ENCODE data around the gene RIT1.
A peak's percentile ranks its signal among the peaks of the same experiment; 100 is the strongest.

The RIT1 gene

DNA sequence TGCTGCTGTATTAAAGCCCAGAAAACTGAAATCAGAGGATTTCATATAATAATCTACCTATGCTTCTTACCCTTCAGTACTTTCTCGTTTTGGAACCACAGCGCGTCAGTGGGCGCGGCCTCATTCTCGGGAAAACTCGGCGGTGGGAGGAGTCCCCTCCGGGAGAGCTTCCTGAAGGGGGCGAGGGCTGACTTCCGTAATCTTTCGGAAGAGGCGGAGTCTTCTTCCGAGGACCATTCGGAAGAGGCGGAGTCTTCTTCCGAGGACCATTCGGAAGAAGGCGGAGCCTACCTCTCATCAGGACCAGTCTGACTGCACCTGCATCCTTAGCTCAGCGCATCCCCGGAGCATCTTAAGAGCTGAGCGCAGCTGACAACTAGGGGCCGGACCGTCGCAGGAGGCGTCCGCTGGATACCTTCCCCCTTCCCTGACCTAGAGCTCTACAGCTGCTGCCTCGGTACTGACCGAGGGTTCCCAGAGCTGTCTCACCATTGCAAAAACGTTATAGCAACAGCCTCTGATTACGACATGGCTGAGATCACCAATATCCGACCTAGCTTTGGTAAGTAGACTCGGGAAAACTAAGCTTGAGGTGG is 51.8 kb downstream of the RIT1 start, which contains the start of gene SYT11:
TSS of gene SYT11 (plus strand) at position 334 of the 596 bp plus-strand sequence. CDS start at position 529, 195 bp downstream.
- peak; percentile 100 for DNase-seq (ENCODE audit: low spot score)

DNA sequence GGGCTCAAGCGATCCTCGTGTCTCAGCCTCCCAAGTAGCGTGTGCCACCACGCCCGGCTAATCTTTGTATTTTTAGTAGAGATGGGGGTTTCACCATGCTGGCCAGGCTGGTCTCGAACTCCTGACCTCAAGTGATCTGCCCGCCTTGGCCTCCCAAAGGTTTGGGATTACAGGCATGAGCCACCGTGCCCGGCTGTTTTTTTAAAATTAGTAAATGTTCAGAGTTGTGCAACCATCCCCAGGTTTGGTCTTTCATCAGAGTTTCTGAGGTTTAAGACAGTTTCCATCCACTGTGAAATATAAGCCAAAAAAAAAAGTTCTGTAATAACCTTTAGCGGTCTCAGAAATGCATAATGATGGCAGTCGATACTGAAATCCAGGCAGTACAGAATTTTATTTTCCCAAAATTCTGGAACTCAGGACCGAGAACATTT is 52.3 kb downstream of the RIT1 start:
- DNase-seq (ENCODE audit: low spot score), result no peak

DNA sequence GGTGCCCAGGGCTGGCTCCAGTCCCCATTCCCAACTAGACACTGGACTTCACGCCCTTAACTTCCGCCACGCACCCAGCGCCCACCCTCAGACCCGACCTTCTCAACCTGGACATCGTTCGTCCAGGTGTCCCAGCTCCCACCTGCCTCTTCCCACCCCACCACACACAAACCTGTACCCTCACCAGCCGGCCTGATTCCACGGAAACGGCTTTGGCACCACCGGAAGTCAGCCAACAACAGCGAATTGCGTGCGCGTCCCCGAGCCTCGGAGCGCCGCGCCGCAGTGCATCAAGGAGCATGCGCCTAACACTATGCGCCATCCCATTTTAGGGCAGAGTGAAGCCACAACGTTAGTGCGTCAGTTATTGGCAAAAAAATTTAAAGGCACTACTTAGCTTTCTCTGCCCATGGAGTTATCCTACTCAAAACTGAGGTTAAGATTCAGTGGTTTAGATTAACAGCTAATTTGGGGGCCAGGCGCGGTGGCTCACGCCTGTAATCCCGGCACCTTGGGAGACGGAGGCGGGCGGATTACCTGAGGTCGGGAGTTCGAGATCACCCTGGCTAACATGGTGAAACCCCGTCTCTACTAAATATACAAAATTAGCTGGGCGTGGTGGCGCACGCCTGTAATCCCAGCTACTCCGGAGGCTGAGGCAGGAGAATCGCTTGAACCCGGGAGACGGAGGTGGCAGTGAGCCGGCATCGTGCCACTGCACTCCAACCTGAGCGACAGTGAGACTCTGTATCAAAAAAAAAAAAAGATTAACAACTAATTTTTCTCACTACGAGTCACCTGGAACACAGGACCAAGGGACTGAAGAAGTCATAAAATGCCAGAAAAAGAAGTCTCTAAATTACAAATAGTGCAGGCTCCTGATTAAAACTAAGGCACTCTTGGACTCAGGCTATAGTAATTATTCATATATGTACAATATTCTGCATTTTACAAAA is 53.9 kb downstream of the RIT1 start, which contains the start of gene GON4L:
TSS of gene GON4L (minus strand) at position 240 of the 956 bp plus-strand sequence. CDS start 3,434 bp downstream, outside the sequence.
- DNase-seq (ENCODE audit: low spot score), result peak; percentile 94

DNA sequence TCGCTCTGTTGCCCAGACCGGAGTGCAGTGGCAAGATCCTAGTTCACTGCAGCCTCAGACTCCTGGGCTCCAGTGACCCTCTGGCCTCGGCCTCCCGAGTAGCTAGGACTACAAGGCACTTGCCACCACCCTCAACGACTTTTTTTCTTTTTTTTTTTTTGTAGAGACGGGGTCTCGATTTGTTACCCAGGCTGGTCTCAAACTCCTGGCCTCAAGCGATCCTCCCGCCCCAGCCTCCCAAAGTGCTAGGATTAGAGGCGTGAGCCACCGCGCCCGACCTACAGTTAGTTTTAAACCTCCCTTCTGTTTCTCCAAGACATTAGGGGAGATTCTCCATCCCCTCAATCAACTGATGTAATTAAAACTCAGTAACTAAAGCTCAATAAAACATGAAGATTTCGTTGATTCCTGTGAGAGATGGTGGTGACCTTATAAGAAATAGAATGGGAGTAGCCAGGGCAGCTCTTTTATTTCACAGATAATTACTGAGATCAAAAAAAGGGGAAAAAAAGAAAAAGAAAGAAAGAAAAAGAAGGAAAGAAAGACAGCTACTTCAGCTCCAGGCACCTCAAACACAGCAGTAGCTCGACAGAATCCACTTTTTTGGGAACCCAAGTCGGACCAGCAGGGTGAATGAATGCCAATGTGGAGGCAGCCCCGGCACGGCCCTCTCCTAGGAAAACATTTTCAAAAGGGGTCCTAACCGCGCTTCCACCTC is 54.7 kb downstream of the RIT1 start:
- no peak for DNase-seq (ENCODE audit: low spot score)

DNA sequence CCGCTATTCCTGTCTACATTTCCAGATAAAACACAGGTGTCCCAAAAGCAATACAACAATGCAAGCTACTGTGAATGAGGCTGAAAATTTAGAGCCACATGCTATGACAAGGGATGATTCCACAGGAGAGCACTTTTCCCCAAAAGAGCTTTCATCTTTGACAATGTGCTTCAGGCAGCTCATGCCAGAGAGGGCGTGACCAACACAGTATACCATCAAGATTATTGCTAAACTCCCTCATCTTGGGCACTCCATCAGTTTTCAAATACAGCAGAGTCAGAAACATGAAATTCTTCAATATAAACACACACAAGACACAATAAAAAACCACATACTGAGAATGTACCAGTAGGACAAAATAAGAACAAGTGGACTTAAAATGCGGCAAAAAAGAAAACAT is 60.8 kb downstream of the RIT1 start:
- no peak for DNase-seq (ENCODE audit: low spot score)

DNA sequence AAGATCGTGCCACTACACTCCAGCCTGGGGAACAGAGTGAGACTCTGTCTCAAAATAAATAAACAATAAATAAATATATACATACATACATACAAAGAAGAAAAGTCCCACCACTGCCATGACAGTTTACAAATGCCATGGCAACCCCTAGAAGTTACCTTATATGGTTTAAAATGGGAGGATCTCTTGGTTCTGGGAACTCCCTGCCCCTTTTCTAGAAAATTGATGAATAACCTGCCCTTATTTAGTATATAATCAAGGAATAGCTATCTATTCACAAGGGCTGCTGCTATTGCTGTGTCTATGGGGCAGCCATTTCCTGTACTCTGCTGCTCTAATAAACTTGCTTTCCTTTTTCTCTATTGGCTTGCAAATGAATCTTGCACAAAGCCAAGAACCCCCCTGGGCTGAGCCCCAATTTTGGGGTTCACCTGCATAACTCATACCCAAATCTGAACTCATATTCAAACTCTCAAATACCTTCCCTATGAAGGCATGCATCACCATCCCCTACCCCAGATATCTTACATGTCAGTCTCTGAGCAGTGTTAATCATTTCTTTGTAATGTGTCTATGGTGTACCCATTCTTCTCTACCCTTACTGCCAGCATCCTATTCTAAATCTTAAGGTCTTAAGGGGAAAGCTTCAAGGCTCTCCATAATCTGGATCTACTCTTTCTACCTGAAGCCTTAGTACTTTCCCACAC is 63.2 kb downstream of the RIT1 start:
- DNase-seq (ENCODE audit: low spot score), result no peak

Small RNA genes lying within 50 kb of the gene (small RNA-seq; reads per million reads assigned to genes)
- gene MIR6738 (0 reads per million in 2 experiments), gene RF00015 (0 reads per million in 2 experiments), gene SCARNA4 (0 reads per million in 2 experiments), gene SNORA80E (9.9 to 109 reads per million in 2 experiments)
